ENCODE measurements around the gene UMODL1. TPM values are rescaled to one million over a fixed set of nuclear protein-coding genes. Genes with fewer than 3 reads are reported as not detected.

Gene UMODL1
- total RNA-seq, 1 donor from 2014 or later = 0.08 TPM

DNA sequence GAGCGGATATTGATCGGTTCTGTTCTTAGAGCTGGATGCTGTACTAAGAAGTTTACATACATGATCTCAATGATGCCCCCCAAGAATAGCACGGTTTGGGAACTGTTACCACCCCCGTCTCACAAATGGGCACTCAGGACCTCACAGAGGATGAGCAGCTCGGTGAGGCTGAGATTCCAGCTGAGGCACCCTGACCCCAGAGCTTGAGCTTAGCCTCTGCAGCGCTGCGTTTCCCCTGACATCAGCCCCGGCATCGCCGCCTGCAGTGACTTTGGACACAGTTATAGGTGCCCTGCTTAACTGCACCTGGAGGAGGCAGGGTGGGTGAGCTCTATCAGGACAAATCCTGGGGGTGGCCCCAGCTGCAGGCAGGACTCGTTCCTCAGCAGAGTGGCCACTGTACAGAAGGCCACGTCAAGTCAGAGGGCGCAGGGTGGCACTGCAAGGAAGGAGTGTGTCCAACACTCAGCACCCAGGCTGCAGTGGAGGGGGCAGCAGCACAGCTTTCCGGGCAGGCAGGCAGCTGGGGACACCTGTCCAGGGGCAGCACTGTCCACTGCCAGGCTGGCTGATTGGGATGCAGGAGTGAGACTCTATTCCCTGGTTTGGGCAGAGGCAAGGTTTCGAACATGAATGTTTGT, 82.0 kb downstream of the UMODL1 start:
- ATAC-seq = no peak

DNA sequence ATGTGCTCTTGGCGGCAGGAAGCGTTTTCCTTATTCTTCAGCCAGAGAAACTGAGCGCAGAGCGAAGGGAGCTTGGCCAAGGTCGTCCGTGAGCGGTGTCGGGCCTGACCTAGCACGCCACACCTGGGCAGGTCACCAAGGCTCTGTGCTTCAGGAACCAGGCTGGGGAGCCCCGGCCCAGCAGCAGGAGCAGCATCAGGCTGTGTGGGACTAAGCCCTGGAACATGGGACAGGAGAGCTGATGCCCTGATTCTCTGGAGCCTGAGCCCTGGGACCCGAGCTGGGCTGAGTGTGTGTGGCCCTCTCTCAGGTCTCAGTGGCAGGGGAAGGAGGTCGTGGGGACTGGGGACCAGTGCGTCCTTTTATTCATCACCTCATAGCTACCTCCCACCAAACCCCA, 82.6 kb downstream of the UMODL1 start:
- no peak for ATAC-seq

DNA sequence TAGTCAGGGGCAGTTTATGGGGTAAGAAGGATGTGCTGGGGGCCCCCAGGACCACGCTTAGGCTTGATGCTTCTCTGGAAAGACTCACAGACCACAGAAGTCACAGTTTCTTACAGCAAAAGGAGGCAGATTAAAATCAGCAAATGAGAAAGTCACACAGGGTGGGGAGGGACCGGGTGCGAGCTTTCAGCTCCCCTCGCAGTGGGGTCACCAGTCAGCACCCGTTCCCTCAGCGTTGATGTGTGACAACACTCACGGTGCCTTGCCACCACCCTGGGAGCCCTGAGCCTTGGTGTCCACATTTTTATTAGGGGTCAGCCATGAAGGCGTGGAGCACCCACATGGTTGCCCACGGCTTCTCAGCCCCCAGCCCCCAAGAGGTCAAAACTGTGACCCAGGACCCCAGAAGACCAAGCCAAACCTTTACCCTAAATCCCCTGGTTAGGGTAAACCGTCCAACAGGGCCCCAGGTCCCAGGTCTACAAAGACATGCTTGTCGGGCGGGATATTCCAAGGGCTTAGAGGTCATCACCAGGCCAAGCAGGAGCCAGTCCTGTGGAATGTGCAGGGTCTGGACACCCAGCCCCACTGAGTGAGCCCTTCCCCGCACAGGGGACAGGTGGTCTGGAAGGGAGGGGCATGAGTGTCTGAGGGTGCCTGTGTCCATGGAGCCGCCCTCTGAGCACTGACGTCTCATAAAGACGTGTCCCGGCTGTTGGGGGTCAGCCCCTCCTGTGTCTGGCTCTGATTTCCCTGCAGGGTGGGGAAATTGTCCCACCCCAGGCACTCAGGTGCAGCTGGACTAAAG, 83.3 kb downstream of the UMODL1 start:
- ATAC-seq = no peak

DNA sequence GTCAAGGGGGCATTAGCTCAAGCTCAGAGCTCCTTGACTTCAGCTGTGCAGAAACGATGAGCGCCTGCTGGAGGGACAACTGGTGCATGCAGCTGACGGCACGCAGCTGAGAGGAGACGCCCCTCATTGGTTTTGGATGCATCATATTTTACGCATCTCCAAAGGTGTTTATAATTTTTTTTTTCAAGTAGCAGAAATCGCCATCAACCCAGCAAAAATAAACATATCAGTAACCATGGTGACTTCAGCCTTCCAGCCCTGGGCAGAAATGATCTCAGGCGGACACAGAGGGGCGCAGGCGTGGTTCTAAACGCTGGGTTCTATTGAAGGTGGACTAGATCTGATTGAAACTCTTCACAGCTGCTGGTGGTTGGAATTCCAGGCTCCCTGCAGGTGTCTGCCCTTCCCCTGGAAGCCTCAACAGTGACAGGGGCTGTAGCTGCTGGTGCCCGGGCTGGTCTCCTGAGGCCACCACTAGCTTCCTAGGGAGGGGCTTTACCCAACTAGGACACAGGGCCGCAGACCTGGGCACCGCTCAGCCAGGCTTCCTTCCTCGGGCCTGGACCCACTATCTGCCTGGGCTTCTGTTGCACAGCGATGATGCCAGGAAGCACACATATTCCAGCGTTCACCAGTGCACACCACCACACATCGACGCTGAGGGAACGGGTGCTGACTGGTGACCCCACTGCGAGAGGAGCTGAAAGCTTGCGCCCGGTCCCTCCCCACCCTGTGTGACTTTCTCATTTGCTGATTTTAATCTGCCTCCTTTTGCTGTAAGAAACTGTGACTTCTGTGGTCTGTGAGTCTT, 84.1 kb downstream of the UMODL1 start:
- no peak for ATAC-seq

DNA sequence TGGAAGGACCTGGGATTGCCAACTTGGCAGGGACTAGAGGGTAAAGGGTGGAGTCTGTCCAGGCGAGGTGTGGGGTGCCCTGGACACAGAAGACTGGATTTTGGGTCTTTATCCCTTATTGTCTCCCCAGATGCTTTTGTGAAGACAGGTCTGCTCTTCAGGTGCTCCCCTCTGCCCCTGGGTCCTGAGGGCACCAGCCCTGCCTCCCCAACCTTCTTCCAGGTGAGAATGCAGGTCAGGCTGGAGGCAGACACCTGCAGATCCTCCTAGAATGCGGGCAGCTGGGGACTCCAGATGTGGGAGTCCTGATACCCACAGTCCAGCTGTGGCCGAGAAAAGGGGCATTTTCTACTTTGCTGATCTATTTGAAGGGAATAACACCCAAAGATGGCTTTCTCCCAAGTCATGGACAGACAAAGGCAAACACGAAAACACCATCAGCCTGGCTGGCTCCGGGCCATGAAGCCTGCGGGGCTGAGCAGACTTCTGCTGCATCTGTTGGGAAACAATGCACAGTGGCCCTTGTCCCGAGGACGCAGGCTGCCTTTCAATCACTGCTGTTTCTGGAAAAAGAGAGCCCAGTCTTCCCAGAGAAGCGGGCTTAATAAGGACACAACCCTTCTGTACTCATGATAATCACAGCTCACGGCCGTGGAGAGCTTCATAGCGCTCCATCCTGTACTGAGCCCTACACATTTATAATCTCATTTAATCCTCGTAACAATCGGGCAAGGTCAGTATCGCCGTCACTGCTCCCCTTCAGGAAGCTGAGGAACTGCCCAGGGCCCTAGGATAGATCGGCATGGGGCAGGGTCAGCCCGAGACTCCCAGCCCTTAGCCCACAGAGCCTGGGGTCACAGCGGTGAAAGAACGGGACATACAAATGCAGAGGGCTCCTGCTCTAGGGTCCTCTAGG, 85.8 kb downstream of the UMODL1 start:
- ATAC-seq = no peak

DNA sequence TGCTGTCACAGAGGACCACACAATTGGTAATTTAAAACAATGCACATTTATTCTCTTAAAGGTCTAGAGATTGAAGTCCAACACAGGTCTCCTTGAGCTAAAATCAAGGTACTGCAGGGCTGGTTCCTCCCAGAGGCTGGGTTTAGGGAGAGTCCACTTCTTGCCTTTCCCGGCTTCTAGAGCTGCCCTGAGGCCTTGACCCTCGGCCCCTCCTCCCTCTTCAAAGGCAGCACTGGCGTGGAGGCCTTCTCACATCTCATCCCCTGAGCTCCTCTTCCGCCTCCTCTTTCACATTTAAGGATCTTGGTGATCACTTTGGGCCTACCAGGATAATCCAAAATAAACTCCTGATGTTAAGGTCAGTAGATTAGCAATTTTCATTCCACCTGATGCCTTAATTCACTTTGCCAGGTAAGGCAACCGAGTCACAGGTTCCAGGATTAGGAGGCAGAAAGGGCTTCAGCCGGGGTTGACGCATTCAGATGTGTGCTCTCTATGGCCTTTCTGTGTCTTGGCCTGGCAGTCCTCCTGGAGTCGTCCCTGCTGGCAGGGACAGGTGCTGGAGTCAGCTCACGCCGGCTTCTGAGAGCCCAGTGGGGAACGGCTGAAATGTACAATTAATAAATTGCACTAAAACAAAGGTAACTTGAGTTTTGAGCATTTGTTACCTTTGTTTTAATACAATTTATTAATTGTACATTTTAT, 86.6 kb downstream of the UMODL1 start:
- ATAC-seq = no peak

DNA sequence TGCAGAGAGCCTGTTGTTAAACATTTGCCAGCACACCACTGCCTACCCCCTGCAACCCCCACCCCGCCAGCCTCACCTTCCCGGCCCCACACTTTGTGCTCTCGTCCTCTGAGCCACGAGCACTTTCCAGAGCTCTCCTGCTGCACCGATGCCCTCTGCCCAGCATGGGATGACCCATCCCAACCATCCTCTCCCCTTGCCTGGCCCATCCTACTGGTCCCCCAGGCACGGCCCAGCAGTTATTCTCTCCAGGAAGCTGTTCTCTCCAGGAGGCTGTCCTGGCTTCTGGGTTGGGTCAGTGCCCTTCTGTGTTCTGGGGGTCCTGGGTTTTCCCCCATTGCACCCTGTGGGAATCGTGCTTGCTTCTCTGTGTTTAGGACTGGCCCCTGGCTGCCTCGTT, 87.7 kb downstream of the UMODL1 start:
- no peak for ATAC-seq

DNA sequence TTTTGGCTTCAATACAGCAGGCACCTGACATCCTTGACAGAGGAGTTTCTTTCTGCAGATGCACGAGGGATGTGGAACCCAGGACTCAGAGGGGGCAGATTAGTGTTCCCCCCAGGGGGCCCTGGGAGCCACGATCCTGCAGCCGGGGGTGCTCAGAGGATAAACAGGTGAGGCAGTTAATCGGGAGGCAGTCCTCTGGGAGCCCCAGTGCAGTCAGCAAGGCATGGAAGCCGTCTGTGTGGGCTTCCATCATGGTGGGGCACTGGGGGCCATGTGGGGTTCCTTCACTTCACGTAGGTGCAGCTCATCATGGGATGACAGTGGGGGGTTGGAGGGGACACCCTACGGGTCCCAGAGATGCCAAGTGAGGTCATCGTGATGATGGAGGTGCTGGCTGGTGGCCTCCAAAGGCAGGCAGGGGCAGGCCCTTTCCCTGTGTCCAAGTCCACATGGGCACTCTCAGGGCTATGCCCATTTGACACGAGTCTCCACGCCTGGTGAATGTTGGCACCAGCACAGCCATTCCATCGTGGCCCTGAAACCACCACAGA, 88.5 kb downstream of the UMODL1 start:
- ATAC-seq = no peak

DNA sequence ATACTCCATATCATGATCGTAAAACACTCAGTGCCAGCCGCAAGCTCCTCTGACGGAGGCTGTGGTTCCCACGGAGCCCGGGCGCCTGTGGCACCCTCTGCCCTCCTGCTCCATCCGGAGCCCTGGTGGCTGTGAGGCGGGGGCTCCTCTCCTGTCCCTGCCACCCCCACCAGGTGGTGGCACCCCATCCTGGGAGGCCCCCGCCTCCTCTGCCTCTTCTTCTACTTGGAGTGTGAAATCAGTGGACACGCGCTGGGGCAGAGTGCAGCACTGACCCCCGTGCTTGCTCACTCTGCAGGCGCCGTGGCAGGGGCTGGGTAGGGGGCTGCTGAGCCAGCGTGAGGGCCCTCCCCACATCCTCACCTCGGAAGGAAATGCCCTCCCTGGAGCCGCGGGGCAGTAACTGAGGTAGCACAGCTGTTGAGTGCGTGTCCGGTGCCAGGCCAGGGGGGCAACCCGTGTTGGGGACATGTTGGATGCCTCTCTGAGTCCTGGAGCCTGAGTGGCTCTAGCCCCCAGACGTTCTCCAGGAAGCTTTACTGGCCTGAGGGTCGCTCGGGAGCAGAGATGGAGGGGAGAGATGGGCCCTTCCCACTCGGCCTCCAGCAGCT, 89.1 kb downstream of the UMODL1 start:
- no peak for ATAC-seq

DNA sequence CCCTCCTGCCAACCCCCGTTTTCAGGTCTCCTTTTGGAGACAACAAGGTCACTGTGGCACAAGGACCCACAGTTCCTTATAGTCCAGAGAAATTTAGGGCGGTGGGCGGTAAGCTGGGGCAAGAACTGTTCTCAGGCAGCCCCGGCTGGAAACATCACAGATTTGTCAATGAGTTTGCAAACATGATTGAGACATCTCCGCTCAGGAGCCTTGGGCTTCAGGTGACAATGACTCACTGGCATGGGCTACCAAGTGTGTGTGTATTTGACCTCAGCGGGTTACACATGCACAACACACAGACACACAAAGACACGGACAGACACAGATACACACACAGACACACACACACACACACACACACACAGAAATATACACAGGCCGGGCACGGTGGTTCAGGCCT, 89.6 kb downstream of the UMODL1 start:
- ATAC-seq = no peak

DNA sequence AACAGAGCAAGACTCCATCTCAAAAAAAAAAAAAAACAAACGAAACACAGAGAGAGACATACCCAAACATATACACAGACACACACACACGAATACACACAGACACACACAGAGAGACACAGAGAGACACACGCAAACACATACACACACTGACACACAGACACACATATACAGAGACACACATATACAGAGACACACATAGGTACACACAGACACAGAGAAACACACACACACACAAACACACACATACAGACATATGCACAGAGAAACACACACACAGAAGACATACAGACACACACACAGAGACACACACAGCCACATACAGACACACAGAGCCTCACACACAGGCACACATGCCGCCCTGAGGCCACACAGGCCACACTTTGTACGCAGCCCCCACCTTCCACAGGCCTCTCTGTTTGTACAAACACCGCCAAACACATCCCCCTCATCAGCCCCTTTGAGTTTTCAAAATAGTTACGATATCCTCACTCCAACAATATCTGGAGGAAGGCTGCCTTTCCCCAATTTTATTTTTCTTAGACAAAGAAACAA, 90.4 kb downstream of the UMODL1 start:
- ATAC-seq = no peak

DNA sequence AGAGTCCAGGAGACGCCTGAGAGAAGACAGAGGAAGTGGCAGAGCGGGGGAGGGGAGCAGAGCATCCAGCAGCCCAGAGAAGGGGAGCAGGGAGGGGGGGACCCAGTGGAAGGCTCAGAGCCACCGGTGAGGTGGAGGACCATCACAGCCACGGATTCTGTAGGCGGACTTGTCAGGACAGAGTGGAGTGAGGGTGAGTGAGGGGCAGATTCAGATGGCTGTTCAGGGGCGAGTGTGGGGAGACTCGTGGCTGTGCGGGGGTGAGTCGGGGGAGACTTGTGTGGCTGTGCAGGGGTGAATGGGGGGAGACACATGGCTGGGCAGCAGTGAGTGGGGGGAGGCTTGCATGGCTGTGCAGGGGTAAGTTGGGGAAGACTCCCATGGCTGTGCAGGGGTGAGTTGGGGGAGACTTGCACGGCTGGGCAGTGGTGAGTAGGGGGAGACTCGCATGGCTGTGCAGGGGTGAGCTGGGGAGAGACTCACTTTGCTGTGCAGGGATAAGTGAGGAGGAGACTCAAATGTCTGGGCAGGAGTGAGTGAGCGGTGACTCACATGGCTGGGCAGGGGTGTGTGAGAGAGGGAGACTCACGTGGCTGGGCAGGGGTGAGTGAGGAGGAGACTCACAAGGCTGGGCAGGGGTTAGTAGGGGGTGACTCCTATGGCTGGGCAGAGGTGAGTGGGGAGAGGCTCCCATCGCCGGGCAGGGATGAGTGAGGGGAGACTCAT, 91.0 kb downstream of the UMODL1 start:
- peak; percentile 14 for ATAC-seq

DNA sequence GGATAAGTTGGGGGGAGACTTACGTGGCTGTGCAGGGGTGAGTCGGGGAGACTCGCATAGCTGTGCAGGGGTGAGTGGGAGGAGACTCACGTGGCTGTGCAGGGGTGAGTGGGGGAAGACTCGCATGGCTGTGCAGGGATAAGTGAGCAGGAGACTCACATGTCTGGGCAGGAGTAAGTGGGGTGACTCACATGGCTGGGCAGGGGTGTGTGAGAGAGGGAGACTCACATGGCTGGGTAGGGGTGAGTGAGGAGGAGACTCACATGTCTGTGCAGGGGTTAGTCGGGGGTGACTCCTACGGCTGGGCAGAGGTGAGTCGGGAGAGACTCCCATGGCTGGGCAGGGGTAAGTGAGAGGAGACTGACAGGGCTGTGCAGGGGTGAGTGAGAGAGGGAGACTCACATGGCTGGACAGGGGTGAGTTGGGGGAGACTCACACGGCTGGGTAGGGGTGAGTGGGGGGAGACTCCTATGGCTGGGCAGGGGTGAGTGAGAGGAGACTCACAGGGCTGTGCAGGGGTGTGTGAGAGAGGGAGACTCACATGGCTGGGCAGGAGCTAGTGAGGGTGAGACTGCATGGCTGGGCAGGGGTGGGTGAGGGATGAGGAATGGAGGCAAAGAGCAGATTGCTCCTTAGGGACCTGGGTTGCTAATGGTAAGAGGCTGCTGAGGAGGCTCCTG, 91.9 kb downstream of the UMODL1 start:
- peak; percentile 44 for ATAC-seq

DNA sequence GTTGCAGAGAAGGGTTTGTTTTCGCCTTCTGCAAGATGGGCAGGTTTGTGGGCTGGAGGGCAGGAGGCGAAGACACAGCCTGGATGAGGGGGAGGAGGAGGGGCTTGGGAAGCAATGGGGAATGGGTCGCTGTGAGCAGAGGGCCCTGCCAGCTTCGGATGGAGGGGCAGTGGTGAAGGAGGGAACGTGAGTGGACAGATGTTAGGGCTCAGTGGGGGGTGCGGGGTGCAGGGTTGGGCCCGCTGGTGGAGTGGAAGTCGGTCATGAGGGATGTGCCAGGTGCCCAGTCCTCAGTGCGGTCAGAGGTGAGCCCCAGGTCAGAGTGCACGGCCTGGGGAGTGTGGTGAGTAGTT, 92.4 kb downstream of the UMODL1 start:
- no peak for ATAC-seq

DNA sequence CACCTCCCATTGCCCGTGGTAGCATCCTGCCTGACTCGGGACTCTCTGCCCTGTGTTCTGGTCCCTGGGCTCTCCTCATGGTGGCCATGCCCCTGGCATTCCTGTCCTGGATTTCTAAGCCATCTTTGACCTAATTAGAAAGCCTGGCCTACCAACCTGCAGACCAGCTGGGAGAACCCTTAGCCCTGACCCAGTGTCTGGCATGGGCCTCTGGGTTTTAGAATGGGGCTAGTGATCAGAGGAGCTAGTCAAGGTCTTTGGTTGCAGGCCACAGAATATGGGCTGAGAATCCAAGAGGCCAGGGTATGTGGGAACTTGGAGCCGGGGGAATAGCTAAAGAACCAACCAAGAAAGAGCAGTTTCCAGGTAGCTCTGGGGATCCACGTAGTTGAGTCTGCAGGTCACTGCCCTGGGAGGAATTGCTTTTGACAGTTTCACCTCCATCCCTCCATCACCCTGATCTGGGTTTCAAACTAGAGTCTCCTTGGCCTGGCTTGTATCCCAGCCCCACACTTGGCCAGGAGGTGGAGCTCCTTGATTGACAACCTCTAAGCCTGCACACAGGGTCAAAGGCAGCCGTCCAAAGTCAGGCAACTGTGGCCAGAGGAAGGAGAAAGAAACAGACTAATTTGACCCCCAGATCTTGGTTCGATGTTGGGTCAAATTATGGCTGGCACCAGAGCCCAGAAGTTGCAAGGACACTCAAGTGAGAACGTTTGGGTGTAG, 93.1 kb downstream of the UMODL1 start:
- ATAC-seq = peak; percentile 60

DNA sequence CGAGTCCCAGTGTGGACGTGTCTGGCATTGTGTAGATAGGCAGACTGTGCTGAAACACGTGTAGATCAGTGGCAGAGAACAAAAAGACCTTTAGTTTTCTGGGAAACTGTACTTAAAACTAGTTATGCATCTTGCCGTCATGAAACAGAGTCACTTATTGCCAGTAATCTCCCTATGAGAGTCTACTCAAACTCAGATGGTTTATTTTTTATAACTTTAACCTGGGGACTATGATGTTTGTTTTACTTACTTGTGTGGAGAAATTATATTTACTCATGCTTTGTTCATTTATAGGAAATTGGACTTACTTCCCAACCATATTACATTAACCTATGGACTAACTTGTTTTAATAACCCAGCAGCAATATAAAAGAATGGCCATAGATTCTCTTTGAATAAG, 93.7 kb downstream of the UMODL1 start:
- no peak for ATAC-seq

DNA sequence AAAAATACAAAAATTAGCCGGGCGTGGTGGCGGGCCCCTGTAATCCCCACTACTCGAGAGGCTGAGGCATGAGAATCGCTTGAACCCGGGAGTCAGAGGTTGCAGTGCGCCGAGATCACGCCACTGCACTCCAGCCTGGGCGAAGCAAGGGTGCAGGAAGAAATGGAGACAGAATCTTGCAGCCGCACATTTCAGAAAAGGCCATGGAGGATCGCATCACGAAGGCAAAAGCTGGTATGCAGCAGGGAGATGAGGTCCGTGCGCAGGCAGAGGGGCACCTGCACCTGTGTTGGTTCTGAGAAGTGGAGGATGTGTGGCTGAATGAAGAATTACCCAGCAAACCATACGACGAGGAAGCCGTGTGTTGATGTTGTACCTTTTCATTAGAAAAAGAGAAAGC, 94.8 kb downstream of the UMODL1 start:
- ATAC-seq = no peak

DNA sequence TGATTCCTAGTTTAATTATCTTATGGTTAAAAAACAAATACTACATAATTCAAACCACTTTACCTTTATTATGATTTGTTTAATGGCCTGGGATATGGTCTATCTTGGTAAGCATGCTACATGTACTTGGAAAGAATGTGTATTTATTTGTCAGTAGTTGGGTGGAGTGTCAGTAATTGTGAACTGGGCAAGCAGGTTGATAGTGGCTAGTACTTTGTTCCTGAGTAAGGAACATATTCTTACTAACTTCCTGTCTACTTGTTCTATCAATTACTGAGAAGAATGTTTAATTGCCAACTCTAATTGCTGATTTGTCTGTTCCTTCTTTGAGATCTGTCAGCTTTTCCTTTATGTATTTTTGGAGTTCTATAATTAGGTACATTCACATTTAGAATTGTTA, 98.6 kb downstream of the UMODL1 start:
- ATAC-seq = peak; percentile 34

All from esophagus mucosa (tissue), 1 donor.